WTC11 (cell line): ENCODE results near the gene MIPOL1. TPM values are rescaled to one million over a fixed set of nuclear protein-coding genes. Genes with fewer than 3 reads are reported as not detected.
A peak's percentile ranks its signal among the peaks of the same experiment; 100 is the strongest.

Source experiments
- ATAC-seq: fragments of 200-7000 bp; cut with Tn5 transposase; 2 replicates; pipeline ENCODE4 v1.10.0; 2021; ENCODE audit warnings: mild to moderate bottlenecking, moderate library complexity
- CTCF ChIA-PET: fragments of 300-600 bp; sonication (Branson Sonifier 250); formaldehyde crosslinking; loops from one replicate; lab custom pipeline; 2021; ENCODE audit warnings: antibody characterized with exemption; lab: Charles Lee
- POLR2A ChIA-PET: fragments of 350-600 bp; sonication (Branson Sonifier 250); formaldehyde crosslinking; loops from one replicate; lab custom pipeline; 2021; ENCODE audit warnings: antibody characterized with exemption; lab: Charles Lee
- DNase-seq: peaks from one replicate; pipeline ENCODE4 v3.0.0; 2021; ENCODE audit warnings: low spot score
- H3K27ac Mint-ChIP-seq: 2 replicates; pipeline ENCODE4 v1.8.0; 2021; ENCODE audit warnings: mixed read lengths
- H3K27me3 Mint-ChIP-seq: 2 replicates; pipeline ENCODE4 v1.8.0; 2021; ENCODE audit warnings: low read depth, mild to moderate bottlenecking, moderate library complexity, mixed read lengths
- H3K36me3 Mint-ChIP-seq: 2 replicates; pipeline ENCODE4 v1.8.0; 2021; ENCODE audit warnings: mixed read lengths
- H3K4me1 Mint-ChIP-seq: 2 replicates; pipeline ENCODE4 v1.8.0; 2022; ENCODE audit warnings: mixed read lengths
- H3K4me3 Mint-ChIP-seq: 2 replicates; pipeline ENCODE4 v1.8.0; 2021; ENCODE audit warnings: mild to moderate bottlenecking, moderate library complexity, mixed read lengths
- H3K9me3 Mint-ChIP-seq: 2 replicates; pipeline ENCODE4 v1.8.0; 2021; ENCODE audit warnings: mixed read lengths
- ESRRA ChIP-seq: sonication (generic); formaldehyde crosslinking; IDR thresholded peaks from 2 replicates; pipeline ENCODE4 v1.8.1; 2022; ENCODE audit warnings: mild to moderate bottlenecking, missing genetic modification reagents, borderline replicate concordance
- GABPB1 ChIP-seq: sonication (generic); formaldehyde crosslinking; IDR thresholded peaks from 2 replicates; pipeline ENCODE4 v1.8.1; 2023; ENCODE audit warnings: mild to moderate bottlenecking, missing genetic modification reagents
- HMGA2 ChIP-seq: fragments of 250-450 bp; sonication (Bioruptor Pico); IDR thresholded peaks from 2 replicates; pipeline ENCODE4 v1.4.0; 2021; ENCODE audit warnings: mild to moderate bottlenecking, moderate library complexity
- NFE2L1 ChIP-seq: sonication (generic); formaldehyde crosslinking; IDR thresholded peaks from 2 replicates; pipeline ENCODE4 v1.8.1; 2023; ENCODE audit warnings: missing genetic modification reagents
- PRRX2 ChIP-seq: fragments of 250-450 bp; sonication (Bioruptor Pico); IDR thresholded peaks from 2 replicates; pipeline ENCODE4 v1.8.0; 2021; ENCODE audit warnings: mild to moderate bottlenecking
- SMAD3 ChIP-seq: sonication (generic); formaldehyde crosslinking; IDR thresholded peaks from 2 replicates; pipeline ENCODE4 v1.8.0; 2022; ENCODE audit warnings: missing genetic modification reagents, mild to moderate bottlenecking, borderline replicate concordance
- total RNA-seq: library from RNA; stranded (reverse); gene quantifications from 3 replicates; pipeline ENCODE4 v1.2.3, GENCODE V29; 2021
- TF ChIP-seq, protein P1 (sequence below): sonication (generic); formaldehyde crosslinking; conservative IDR thresholded peaks from 2 replicates; pipeline ENCODE4 v1.8.1; 2023; ENCODE audit warnings: mild to moderate bottlenecking, low read depth, missing genetic modification reagents, moderate library complexity
- TF ChIP-seq, protein P2 (sequence below): sonication (generic); formaldehyde crosslinking; IDR thresholded peaks from 2 replicates; pipeline ENCODE4 v1.8.1; 2022; ENCODE audit warnings: missing genetic modification reagents, borderline replicate concordance
- TF ChIP-seq, protein P3 (sequence below): sonication (generic); formaldehyde crosslinking; IDR thresholded peaks from 2 replicates; pipeline ENCODE4 v1.8.1; 2022; ENCODE audit warnings: mild to moderate bottlenecking, missing genetic modification reagents, moderate library complexity, borderline replicate concordance

MIPOL1 gene
- total RNA-seq, 1 experiment from 2014 or later, result 13.1 TPM

DNA sequence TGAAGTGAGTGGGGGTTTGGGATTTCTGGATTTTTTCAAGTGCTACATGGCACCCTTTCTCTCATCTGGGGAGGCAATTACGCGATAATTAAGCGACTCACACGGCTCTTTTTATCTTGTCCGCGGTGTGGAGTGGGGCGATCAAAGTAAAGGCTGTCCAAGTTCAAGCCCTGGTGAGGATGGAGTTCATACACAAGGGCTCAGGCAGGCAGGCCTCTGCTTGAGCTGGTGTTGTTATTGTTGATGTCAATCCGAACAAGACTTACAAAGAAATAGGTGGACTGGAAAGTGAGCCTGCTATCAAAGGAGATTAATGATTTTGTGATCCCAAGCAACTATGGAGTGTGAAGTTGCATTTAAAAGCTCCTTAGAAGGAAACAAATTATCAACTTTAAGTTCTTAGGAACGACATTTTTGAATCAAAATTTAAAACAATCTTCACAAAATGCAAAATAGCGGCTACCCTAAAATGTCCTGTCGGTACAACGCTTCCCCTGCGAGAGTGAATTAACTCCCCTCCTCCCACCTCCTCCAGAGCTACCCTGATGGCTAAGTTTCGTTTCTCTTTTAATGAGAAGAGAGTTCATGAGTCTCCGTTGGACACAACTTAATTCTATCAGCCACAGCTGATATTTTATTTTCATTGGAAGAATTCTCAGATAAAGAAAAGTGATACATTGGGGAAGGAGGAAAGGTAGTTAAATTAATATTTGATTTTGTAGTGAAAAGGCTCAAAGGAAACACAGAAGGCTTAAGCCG, 391.4 kb downstream of the MIPOL1 start:
- Mint-ChIP-seq H3K27ac (no peak overlapping the region), H3K9me3 (no peaks in the 10 kb centered on the region), H3K4me3 (peak overlapping the region; percentile 72), H3K27me3 (peaks cover 99% of the 10 kb centered on the region), H3K4me1 (peaks cover 63% of the 10 kb centered on the region), H3K36me3 (no peaks in the 10 kb centered on the region)
- ATAC-seq, result no peak
- ChIA-PET CTCF (interaction anchor here (0.7 to 1.4 kb wide), 4 partner anchors 10 to 359 kb away, joined by 3 to 4 read pairs (median 3); no protein-coding TSS in a partner anchor), POLR2A (no interaction called here)
- TF ChIP-seq, protein P1, sequence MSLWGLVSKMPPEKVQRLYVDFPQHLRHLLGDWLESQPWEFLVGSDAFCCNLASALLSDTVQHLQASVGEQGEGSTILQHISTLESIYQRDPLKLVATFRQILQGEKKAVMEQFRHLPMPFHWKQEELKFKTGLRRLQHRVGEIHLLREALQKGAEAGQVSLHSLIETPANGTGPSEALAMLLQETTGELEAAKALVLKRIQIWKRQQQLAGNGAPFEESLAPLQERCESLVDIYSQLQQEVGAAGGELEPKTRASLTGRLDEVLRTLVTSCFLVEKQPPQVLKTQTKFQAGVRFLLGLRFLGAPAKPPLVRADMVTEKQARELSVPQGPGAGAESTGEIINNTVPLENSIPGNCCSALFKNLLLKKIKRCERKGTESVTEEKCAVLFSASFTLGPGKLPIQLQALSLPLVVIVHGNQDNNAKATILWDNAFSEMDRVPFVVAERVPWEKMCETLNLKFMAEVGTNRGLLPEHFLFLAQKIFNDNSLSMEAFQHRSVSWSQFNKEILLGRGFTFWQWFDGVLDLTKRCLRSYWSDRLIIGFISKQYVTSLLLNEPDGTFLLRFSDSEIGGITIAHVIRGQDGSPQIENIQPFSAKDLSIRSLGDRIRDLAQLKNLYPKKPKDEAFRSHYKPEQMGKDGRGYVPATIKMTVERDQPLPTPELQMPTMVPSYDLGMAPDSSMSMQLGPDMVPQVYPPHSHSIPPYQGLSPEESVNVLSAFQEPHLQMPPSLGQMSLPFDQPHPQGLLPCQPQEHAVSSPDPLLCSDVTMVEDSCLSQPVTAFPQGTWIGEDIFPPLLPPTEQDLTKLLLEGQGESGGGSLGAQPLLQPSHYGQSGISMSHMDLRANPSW (CRISPR knock-in tag), result no peak
- TF ChIP-seq, protein P2, sequence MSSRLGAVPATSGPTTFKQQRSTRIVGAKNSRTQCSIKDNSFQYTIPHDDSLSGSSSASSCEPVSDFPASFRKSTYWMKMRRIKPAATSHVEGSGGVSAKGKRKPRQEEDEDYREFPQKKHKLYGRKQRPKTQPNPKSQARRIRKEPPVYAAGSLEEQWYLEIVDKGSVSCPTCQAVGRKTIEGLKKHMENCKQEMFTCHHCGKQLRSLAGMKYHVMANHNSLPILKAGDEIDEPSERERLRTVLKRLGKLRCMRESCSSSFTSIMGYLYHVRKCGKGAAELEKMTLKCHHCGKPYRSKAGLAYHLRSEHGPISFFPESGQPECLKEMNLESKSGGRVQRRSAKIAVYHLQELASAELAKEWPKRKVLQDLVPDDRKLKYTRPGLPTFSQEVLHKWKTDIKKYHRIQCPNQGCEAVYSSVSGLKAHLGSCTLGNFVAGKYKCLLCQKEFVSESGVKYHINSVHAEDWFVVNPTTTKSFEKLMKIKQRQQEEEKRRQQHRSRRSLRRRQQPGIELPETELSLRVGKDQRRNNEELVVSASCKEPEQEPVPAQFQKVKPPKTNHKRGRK (CRISPR knock-in tag), result 0 out of 2 replicates have a peak, but pooled peaks have one; percentile 30
- TF ChIP-seq NFE2L1 (CRISPR knock-in tag), result no peak
- no peak for DNase-seq

DNA sequence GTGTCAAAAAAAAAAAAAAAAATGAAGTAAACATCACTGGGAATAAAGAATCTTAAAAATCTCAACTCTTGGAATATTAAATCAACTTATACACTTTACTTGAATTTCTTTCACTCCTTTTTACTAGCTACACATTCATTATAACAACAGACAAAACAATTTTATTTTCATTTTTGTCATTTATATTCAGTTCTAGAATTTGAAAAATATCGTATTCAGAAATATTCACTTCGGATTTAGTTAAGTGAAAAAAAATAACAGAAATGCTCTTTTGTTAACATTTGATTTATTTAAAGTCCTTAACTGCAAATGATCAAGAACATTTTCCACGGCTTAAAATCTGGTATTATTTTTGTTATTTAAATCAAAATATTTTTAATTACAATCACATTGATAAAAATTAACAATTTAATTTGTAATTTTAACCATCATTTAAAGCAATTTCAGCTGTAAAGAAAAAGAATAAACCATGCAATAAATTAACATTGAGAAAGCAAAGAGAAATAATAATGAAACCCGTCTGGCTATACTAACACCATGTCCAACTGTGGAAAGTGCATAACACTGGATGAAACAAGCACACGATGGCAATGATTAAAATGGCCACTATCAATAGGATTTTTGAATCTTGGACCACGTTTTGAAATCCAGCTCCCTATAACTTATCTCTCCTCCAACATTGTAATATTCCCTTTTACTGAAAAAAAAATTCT, 392.1 kb downstream of the MIPOL1 start:
- Mint-ChIP-seq H3K4me3 (no peak overlapping the region), H3K27ac (no peak overlapping the region), H3K4me1 (peaks cover 65% of the 10 kb centered on the region), H3K9me3 (no peaks in the 10 kb centered on the region), H3K36me3 (no peaks in the 10 kb centered on the region)
- POLR2A ChIA-PET, result no interaction called here
- no peak for ATAC-seq
- TF ChIP-seq SMAD3 (CRISPR knock-in tag) (no peak), HMGA2 (CRISPR knock-in tag) (peak; percentile 59; the same call in 1 of the 2 replicates), PRRX2 (CRISPR knock-in tag) (no peak)
- TF ChIP-seq, protein P2 (CRISPR knock-in tag), result no peak
- TF ChIP-seq, all 79 proteins: peak for 1
- no peak for DNase-seq
- peaks cover 98% of the 10 kb centered on the region for H3K27me3 Mint-ChIP-seq
- CTCF ChIA-PET, result interaction anchor here (0.7 to 1.4 kb wide), 3 partner anchors 10 to 360 kb away, joined by 3 to 4 read pairs (median 3); no protein-coding TSS in a partner anchor

DNA sequence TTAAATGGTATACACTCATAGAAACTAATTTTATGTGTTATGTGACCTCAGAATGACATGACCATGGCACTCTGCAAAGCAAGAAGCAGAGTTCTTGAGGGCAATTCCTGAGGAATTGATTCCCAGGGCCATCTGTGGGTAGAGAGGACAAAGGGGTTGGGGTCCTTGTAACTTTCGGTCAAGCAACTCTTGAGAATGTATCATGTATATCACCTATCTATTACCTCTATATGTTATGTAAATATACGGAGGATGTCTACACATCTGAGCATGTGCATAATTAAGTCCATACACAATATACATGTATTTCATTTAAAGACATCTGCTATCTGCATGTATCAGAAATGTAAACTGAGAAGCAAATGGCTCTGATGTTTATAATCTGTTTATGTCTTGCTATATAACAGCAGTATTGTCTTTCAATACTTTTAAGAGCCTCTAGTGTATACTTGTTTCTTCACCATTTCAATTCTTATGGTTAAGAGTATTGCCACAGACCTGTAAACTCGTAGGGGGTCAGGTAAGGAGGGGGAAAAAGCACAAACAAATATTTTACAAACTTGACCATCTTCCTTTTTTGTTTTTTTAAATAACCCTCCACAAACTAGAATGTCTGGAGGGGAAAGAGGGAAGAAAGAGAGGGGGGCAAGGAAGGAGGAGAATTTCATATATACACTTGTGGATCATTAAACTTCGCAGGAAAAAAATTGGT, 392.8 kb downstream of the MIPOL1 start:
- no peaks in the 10 kb centered on the region for H3K9me3 Mint-ChIP-seq
- POLR2A ChIA-PET, result no interaction called here
- H3K27ac Mint-ChIP-seq, result no peak overlapping the region
- no peak for DNase-seq
- TF ChIP-seq, protein P3, sequence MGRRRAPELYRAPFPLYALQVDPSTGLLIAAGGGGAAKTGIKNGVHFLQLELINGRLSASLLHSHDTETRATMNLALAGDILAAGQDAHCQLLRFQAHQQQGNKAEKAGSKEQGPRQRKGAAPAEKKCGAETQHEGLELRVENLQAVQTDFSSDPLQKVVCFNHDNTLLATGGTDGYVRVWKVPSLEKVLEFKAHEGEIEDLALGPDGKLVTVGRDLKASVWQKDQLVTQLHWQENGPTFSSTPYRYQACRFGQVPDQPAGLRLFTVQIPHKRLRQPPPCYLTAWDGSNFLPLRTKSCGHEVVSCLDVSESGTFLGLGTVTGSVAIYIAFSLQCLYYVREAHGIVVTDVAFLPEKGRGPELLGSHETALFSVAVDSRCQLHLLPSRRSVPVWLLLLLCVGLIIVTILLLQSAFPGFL (CRISPR knock-in tag), result no peak
- TF ChIP-seq ESRRA, result no peak
- 0 out of 2 replicates have a peak, but pooled peaks have one; percentile 33 for TF ChIP-seq GABPB1 (CRISPR knock-in tag)
- TF ChIP-seq, all 79 proteins: peak for 1
- peak overlapping the region; percentile 61 for H3K4me3 Mint-ChIP-seq
- ATAC-seq, result no peak
- no peaks in the 10 kb centered on the region for H3K36me3 Mint-ChIP-seq
- peaks cover 60% of the 10 kb centered on the region for H3K4me1 Mint-ChIP-seq
- H3K27me3 Mint-ChIP-seq, result peaks cover 95% of the 10 kb centered on the region
- CTCF ChIA-PET, result interaction anchor here (0.6 to 1.9 kb wide), 20 partner anchors 9 to 1068 kb away, joined by 3 to 14 read pairs (median 5); no protein-coding TSS in a partner anchor
